Stimulated activated naive CD4-positive, alpha-beta T cell treated with Interleukin-2 at 50 U/mL for 16 hours (primary cell): ENCODE measurements around the gene DOCK3.
"Not testable (repeated sequence)": the region's sequence is repeated elsewhere in the genome, so short reads cannot be mapped to it uniquely, and the experiment has no call there.

Source experiments
- DNase-seq: peaks from one replicate; lab custom pipeline; 2025; lab: John Stamatoyannopoulos, UW

Gene DOCK3

DNA sequence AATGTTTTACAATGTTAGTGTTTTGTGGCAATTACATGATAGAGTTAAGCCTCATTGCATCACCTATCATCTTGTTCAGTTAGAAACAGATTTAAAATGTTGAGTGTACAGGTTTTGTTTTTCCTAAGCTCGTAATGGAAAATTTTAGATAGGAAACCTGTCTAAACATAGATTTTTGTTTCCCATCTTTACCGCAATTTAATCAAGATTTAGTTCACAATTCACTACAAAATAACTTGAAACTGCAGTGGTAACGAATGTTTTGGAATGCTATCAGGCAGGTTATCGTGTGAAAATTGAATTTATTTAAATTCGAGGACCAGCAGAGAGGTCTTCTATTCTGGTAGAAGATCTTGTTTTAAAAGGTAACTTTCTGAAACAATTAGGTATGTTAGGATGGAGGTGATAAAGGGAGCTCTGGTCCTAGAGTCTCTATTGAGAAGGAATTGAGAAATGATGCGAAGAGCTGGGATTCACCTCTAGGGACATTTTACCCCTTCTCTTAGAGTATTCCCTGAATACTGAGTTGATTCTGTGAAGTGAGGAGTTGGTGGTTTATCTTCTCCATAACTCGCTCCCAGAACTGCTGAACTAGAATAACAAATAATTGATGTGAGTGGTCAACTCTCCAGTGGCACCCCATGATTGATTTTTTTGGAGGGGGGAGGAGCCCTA, 1.4 kb downstream of the DOCK3 start:
- DNase-seq: no peak

DNA sequence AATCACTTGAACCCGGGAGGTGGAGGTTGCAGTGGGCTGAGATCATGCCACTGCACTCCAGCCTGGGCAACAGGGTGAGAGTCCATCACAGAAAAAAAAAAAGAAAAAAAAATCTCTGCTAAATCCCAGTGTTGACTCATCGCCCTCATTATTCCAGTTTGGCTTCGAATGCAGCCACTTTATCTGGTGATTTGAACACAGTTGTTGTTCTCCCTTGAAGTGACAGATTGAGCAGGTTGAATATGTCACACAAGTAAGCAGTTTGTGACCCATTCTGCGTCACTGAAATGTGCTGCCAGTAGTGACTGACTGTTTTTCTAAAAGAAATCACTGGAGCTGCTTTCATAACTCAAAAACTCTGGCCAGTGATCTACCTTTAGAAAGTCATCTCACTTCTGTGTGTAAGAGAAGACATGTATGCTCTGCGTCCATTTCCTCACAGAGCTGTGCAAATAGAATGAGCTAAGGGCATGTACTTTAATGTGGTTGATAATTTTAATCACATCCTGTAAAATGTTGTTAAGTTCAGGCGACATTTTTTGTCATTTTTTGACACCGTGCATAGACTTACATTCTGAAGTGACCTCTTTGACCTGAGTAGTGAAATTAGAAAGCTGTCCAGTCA, 12.5 kb downstream of the DOCK3 start:
- DNase-seq: no peak

- DNase-seq: no peak
Observed at GRCh38 chr3:50687916-50688315, 13.2 kb downstream of the DOCK3 start.

DNA sequence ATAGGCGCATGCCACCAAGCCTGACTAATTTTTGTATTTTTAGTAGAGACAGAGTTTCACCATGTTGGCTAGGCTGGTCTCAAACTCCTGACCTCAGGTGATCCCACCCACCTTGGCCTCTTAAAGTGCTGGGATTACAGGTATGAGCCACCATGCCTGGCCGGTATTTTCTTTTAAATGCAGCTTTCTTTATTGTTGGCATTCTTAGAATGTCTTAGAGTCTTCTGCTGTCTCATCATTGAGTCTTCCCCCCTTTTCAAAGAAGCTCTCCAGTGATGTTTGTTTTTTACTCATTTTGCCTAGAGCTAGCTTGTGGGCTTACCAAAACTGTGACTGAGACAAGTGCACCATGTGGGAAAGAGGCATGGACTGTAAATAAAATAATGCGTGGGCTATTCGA, 13.9 kb downstream of the DOCK3 start:
- DNase-seq: not testable (repeated sequence)

DNA sequence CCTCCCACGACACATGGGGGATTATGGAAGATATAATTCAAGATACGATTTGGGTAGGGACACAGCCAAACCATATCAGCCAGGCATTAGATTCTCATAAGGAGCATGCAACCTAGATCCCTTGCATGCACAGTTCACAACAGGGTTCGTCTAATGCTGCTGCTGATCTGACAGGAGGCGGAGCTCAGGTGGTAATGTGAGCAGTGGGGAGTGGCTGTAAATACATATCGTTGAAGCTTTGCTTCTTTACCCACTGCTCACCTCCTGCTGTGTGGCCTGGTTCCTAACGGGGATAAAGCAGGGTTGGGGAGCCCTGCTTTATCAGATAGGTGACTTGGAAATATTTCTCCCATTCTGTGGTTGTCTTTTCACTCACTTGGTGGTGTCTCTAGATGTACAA, 14.8 kb downstream of the DOCK3 start:
- no peak for DNase-seq

- no peak for DNase-seq
Observed at GRCh38 chr3:50695031-50695430, 20.3 kb downstream of the DOCK3 start.

- no peak for DNase-seq
Observed at GRCh38 chr3:50696276-50696675, 21.5 kb downstream of the DOCK3 start.

DNA sequence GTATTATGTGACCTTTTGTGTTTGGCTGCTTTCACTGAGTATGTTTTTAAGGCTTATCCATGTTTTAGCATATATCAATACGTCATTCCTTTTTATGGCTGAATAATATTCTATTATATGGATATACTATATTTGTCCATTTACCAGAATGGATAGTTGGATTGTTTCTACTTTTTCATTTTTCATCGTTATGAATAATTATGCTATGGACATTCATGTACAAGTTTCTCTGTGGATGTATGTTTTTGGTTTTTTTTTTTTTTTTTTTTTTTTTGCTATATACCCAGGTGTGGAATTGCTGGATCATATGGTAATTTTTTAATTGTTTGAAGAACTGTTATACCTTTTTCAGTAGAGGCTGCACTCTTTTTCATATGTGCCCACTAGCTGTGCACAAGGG, 23.5 kb downstream of the DOCK3 start:
- no peak for DNase-seq

- no peak for DNase-seq
Observed at GRCh38 chr3:50708620-50709019, 33.9 kb downstream of the DOCK3 start.

DNA sequence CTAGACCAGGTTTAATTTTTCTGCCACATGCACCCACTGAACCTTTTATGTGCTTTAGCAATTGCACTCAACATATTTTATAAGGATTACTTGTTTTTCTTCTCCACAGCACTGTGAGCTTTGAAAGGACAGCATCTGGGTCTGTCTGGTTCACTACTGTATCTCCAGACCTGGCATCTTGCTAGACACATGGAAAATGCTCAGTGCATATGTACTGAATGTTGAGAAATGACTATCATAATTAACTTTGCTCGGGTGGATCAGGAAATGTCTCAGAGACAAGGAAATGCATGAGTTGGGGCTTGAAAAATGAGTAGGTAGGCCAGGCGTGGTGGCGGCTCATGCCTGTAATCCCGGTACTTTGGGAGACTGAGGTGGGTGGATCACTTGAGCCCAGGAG, 40.2 kb downstream of the DOCK3 start:
- DNase-seq: no peak

- no peak for DNase-seq
Observed at GRCh38 chr3:50724831-50725230, 50.1 kb downstream of the DOCK3 start.

DNA sequence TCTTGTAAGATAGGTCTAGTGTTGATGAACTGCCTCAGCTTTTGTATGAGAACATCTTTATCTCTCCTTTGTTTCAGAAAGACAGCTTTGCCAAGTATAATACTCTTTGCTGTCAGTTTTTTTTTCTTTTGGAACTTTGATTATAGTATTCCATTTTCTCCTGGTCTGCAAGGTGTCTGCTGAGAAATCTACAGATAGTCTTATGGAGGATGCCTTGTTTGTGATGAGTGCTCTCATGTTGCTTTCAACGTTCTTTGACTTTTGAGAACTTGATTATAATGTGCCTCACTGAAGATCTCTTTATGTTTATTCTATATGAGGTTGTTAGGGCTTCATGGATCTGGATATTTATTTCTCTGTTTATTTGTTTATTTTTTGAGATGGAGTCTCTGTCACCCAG, 60.3 kb downstream of the DOCK3 start:
- DNase-seq: no peak

- no peak for DNase-seq
Observed at GRCh38 chr3:50737193-50737905, 62.6 kb downstream of the DOCK3 start.

GRCh38 chr3:50737906-50738598, 63.3 kb downstream of the DOCK3 start:
- no peak for DNase-seq

GRCh38 chr3:50743643-50744042, 68.9 kb downstream of the DOCK3 start:
- DNase-seq: no peak

DNA sequence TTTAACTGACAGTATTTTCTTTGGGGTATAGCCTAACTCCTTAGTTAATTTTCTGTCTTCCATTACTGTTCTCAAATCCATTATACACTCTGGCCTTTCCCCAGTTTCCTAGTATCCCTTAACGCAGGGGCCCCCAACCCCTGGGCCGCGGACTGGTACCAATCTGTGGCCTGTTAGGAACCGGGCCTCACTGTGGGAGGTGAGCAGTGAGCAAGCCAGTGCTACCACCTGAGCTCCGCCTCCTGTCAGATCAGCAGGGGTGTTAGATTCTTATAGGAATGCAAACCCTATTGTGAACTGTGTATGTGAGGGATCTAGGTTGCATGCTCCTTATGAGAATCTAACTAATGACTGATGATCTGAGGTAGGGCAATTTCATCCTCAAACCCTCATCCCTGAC, 75.1 kb downstream of the DOCK3 start:
- DNase-seq: no peak

DNA sequence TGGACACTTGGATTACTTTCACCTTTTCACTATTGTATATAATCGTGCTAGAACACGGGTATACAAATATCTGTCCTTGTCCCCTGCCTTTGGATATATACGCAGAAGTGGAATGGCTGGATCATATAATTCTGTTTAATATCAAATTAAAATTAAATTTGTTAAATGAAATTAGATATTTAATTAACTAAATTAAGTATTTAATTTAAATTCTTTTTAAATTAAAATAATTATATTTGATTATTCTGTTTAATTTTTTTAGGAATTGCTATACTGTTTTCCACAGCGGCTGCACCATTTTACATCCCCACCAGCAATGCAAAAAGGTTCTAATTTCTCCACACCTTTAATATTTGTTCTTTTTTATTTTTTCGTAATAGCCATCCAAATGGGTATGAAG, 84.3 kb downstream of the DOCK3 start:
- no peak for DNase-seq

DNA sequence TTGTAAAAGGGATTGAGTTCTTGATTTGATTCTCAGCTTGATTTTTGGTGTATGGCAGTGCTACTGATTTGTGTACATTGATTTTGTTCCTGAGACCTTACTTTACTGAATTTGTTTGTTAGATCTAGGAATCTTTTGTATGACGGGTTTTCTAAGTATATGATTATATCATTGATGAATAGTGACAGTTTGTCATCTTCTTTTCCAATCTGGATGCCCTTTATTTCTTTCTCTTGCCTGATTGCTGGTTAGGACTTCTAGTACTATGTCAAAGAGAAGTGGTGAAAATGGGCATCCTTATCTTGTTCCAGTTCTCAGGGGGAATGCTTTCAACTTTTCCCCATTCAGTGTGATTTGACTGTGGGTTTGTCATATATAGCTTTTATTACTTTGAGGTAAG, 103.0 kb downstream of the DOCK3 start:
- DNase-seq: no peak

GRCh38 chr3:50781766-50782165, 107.0 kb downstream of the DOCK3 start:
- not testable (repeated sequence) for DNase-seq

DNA sequence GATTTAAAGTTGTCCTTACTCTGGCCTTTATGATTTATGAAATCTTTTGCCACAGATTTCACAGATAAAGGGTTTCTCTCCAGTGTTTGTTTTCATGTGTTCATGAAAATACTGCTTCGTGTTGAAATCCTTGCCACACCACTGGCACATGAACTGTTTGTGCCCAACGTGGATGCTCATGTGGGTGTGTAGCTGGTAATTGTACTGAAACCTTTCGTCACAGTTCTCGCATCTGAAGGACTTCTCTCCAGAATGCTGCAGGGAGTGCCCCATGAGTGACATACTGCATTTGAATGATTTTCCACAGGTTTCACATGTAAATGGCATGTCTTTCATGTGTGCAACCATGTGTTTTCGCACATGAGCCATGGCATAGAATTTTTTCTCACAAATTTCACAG, 111.9 kb downstream of the DOCK3 start:
- no peak for DNase-seq

DNA sequence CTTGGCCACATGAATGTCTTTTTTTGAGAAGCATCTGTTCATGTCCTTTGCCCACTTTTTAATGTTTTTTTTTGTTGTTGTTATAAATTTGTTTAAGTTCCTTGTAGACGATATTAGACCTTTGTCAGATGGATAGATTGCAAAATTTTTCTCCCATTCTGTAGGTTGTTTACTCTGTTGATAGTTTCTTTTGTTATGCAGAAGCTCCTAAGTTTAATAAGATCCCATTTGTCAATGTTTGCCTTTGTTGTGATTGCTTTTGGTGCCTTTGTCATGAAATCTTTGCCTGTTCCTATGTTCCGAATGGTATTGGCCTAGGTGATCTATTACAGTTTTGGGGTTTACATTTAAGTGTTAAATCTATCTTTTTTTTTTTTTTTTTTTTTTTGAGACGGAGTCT, 116.2 kb downstream of the DOCK3 start:
- not testable (repeated sequence) for DNase-seq

DNA sequence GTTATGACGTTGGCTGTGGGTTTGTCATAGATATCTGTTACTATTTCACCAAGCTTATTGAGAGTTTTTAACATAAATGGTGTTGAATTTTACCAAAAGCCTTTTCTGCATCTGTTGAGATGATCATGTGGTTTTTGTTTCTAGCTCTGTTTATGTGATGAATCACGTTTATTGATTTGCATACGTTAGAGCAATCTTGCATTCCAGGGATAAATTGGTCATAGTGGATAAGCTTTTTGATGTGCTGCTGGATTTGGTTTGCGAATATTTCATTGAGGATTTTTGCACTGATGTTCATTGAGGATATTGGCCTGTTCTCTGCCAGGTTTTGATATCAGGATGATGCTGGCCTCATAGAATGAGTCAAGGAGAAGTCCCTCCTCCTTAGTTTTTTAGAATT, 117.8 kb downstream of the DOCK3 start:
- no peak for DNase-seq

- not testable (repeated sequence) for DNase-seq
Observed at GRCh38 chr3:50803805-50804204, 129.1 kb downstream of the DOCK3 start.
